MG63 (cell line): Measurements from ENCODE around the gene NRIP3. TPM values are rescaled to one million over a fixed set of nuclear protein-coding genes. Genes with fewer than 3 reads are reported as not detected.
"Not testable (repeated sequence)": the region's sequence is repeated elsewhere in the genome, so short reads cannot be mapped to it uniquely, and the experiment has no call there.

Experiments
- DNase-seq: peaks from one replicate; pipeline ENCODE4 v3.0.0-alpha.2; 2020
- H3K27me3 ChIP-seq: fragments of 250-450 bp; sonication (Bioruptor Pico); 2 replicates; pipeline ENCODE4 v1.5.1; 2020; ENCODE audit warnings: mild to moderate bottlenecking, moderate library complexity
- H3K36me3 ChIP-seq: fragments of 250-450 bp; sonication (Bioruptor Pico); 2 replicates; pipeline ENCODE4 v1.5.1; 2020; ENCODE audit warnings: mild to moderate bottlenecking, moderate library complexity
- H3K4me3 ChIP-seq: fragments of 250-450 bp; sonication (Bioruptor Pico); 2 replicates; pipeline ENCODE4 v1.5.1; 2020; ENCODE audit warnings: mild to moderate bottlenecking, moderate library complexity
- H3K9me3 ChIP-seq: fragments of 250-450 bp; sonication (Bioruptor Pico); 2 replicates; pipeline ENCODE4 v1.5.1; 2020; ENCODE audit warnings: mild to moderate bottlenecking, moderate library complexity
- total RNA-seq: library from RNA; depleted of rRNA; stranded (reverse); fragments of >200 nt; shearing (Covaris generic); gene quantifications from 2 replicates; pipeline ENCODE4 v1.2.3, GENCODE V29; 2014; ENCODE audit warnings: low replicate concordance

The NRIP3 gene
- total RNA-seq, 1 experiment from 2014 or later = 12.7 TPM

DNA sequence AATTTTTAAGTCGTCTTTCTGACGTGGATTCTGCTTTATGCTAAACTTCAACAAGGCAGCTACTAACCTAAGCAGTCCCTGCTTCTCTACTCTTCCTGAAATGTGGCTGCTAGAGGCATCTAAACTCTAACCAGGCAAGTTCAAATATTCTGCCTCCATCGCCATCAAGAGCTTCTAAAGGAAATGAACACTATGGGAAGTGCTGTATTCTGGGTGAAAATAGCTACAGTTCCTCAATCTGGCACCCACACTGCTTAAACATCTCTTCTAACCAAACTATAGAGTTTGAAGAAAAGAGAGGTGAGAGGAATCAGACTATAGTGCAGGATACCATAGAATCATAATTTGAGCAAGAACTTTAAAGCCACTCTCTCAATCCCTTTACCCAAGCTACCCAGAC, 6.3 kb downstream of the NRIP3 start:
- H3K36me3 ChIP-seq = no peaks in the 10 kb centered on the region
- no peaks in the 10 kb centered on the region for H3K9me3 ChIP-seq
- H3K4me3 ChIP-seq = no peak overlapping the region
- DNase-seq = no peak
- H3K27me3 ChIP-seq = peaks cover 2% of the 10 kb centered on the region; the same call in 1 of the 2 replicates

DNA sequence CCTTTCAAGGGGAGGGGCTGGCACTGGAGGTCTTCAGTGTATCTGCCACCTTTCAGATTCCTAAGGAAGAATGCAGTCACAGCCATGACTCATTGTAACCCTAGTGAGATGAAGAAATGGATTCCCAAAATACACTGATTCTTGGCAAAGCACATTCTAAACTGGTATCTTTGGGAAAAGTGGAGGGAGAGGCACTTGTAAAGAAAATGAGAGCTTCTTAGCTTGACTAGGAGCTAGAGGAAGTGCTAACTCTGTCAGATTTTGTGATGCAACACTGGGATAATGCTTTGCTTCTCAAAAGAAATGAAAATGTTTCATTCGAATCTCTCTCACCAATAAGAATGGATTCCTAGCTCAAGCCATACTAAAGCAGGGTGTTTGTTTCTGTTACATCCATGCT, 14.3 kb downstream of the NRIP3 start:
- Histone ChIP-seq H3K4me3 (no peak overlapping the region), H3K27me3 (no peaks in the 10 kb centered on the region), H3K9me3 (no peaks in the 10 kb centered on the region), H3K36me3 (no peaks in the 10 kb centered on the region)
- DNase-seq = no peak

DNA sequence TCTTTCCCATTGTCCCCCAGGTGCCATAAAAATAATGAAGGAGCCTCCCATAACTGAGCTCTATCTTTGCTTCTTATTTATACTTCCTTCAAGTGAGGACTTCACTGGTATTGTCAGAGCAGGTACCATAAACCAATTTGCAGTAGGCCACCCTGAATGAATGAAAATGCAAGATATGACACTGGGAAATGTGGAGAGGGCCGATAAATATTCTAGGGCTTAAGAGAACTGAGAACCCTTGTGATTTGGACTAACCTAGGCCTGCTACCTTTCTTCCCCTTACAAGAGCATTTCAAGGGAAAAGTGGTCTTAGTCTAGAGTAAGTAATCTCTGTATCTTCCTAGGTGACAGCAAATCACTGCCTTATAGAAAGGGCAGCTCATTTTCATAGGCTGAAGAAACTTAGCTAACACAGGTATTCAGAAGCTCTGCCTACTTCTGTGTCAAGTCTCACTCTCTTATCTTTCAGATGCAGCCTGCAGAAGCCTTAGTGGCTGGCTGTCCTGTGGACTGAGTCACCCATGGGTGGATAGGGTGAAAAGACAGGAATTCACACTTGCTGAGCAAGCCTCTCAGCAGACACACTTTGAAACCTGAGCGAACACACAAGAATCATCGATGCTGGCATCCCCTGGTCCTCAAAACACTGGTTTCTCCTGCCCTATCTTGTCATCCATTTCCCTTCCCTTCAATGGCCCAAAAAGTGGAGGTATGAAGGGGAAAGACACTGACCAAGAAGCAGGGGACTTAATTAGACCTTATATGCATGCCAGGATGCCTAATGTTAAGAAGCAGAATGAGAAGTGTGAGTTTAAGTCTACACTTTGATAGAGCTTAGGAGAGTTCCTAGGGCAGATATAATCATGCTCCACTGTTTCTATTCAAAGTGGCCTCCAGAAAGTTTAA, 15.2 kb downstream of the NRIP3 start:
- Histone ChIP-seq H3K9me3 (no peaks in the 10 kb centered on the region), H3K36me3 (no peaks in the 10 kb centered on the region), H3K27me3 (no peaks in the 10 kb centered on the region), H3K4me3 (no peak overlapping the region)
- no peak for DNase-seq

DNA sequence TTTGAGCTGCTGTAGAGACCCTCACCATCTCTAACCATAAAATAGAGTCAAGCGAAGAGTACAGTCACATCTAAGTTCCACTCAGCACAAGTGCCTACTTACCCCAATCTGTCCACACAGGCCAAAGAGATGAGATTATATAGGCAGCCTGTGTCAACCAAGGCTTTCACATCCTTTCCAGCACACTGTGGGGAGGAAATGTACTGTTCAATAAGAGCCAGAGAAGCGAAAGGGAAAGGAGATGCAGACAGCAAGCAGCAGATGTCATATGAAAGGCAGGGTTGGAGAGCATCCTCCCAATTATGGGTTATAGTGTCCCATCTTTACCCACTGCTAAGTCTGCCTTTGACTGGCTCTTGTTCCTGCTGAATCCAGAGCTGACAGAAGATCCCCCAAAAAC, 16.4 kb downstream of the NRIP3 start:
- H3K27me3 ChIP-seq = no peaks in the 10 kb centered on the region
- H3K36me3 ChIP-seq = no peaks in the 10 kb centered on the region
- no peaks in the 10 kb centered on the region for H3K9me3 ChIP-seq
- H3K4me3 ChIP-seq = no peak overlapping the region
- DNase-seq = no peak

DNA sequence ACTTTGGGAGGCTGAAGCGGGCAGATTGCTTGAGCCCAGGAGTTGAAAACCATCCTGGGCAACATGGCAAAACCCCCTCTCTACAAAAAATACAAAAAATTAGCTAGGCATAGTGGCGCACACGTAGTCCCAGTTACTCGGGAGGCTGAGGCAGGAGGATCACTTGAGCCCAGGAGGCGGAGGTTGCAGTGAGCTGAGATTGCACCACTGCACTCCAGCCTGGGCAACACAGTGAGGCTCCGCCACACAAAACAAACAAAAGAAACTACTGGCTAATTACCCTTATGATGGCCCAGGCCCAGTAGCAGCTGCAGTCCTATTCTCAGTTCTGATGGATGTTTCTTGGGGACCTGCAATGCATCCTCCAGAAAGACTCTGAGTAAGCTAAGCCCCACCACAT, 17.0 kb downstream of the NRIP3 start:
- not testable (repeated sequence) for H3K9me3 ChIP-seq, H3K4me3 ChIP-seq, H3K36me3 ChIP-seq, DNase-seq, H3K27me3 ChIP-seq

DNA sequence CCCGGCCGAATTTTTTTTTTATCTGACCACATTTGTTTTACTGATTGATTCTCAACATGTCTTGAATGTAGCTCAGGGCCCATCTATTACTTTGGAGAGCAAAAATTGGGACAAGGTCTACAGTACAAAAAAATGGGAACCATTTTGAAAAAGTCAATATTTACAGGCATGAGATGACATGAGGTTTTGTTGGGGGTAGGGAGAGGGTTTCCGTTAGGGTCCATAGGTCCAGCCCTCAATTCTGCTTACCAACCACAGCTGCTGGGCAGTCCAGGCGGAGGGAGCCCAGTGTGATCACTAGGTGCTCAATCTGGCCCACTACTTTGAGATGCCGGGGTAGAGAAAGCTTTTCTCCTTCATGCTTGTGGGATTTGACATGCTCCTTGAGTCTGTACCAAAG, 18.3 kb downstream of the NRIP3 start:
- H3K27me3 ChIP-seq = no peaks in the 10 kb centered on the region
- H3K4me3 ChIP-seq = no peak overlapping the region
- no peaks in the 10 kb centered on the region for H3K9me3 ChIP-seq
- no peaks in the 10 kb centered on the region for H3K36me3 ChIP-seq
- DNase-seq = no peak

DNA sequence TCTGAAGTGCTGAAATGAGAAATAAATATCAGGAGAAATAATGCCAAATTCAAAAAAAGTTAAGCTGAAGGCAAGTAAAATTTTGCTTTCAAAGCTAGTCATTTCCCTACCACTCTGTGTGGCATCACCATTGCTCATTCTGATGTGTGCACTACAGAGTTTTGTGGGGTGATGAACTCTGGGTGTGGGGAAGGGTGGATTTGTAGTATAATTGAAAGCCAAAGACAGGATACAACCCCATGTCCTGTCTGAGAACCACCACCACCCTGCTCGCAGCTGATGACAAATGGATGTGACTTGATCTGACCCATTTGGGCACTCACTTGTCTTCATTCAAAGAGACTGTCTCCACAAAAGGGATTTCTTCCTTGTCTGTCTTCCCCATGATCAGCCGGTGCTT, 20.2 kb downstream of the NRIP3 start:
- no peak overlapping the region for H3K4me3 ChIP-seq
- no peak for DNase-seq
- no peaks in the 10 kb centered on the region for H3K27me3 ChIP-seq
- no peaks in the 10 kb centered on the region for H3K9me3 ChIP-seq
- H3K36me3 ChIP-seq = no peaks in the 10 kb centered on the region

DNA sequence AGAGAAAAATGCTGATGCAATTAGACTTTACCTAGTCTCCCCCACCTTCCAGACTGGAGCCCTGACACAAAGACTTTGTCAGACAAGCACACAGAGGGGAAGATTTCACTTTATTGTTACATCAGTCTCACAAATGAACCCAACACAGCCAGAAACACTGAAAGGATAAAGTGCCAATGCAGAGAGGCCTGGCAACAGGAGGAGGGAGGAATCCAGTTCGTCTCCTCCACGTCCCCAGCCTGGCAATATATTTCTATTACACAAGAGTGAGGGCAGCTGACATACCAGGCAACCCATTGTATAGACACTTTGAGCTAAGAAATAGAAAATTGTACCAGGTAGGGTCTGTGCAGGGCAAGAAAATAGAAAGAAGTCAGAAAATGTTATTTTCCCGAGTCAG, 23.3 kb downstream of the NRIP3 start:
- no peaks in the 10 kb centered on the region for H3K36me3 ChIP-seq

DNA sequence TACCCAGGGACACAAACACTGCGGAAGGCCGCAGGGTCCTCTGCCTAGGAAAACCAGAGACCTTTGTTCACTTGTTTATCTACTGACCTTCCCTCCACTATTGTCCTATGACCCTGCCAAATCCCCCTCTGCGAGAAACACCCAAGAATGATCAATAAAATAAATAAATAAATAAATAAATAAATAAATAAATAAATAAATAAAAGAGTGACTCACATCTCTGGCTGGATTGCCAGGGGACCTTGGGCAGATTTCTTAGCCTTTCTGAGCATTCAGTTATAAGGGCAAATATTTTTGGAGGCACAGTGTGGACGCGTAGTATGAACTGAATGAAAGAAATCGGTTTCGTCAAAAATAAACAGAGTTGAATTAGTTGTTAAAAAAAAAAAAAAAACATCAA, 24.4 kb downstream of the NRIP3 start:
- not testable (repeated sequence) for H3K9me3 ChIP-seq, H3K27me3 ChIP-seq, H3K4me3 ChIP-seq, H3K36me3 ChIP-seq, DNase-seq

More for the DNA sequence above, 23.3 kb downstream of the NRIP3 start:
- Histone ChIP-seq H3K27me3 (no peaks in the 10 kb centered on the region), H3K9me3 (no peaks in the 10 kb centered on the region), H3K4me3 (no peak overlapping the region)
- DNase-seq = no peak

DNA sequence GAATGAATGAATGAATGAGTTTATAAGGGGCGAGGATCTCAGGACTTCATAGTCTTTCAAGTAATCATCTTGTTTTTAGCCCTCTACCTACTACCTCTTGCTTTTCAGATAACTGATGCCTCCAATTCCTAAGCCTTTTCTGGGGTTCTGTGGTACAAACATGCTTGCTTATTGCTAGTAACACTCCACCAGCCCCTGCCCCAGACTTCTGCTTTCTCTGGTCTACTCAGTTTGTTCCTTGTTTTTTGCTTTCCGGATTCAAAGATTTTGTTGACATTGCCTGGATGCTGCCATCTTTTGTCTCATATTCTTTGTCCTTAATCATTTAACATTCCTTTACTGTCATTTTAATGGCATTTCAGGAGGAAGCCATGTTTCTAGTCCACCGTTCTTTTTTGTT, 30.7 kb downstream of the NRIP3 start:
- no peaks in the 10 kb centered on the region for H3K36me3 ChIP-seq
- H3K4me3 ChIP-seq = no peak overlapping the region
- DNase-seq = no peak
- no peaks in the 10 kb centered on the region for H3K9me3 ChIP-seq
- H3K27me3 ChIP-seq = no peaks in the 10 kb centered on the region

DNA sequence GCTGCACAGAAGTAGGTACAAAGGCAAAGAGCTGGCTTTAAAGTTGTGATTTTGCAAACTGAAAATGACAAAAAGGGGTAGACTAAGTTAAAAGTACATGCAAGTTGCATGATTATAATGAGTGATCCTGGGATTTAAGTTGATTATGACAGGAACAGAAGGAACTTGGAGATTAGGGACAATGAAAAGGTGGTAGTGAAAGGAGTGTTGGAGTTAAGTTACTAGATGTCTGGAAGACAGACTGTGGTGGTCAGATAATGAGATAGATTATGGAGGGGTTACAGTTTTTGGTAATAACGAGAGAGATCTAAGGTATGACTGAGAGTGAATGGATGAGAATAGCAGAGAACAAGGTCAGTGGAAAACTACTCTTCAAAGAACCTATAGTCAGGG, 31.9 kb downstream of the NRIP3 start:
- no peaks in the 10 kb centered on the region for H3K36me3 ChIP-seq
- no peak overlapping the region for H3K4me3 ChIP-seq
- no peaks in the 10 kb centered on the region for H3K27me3 ChIP-seq
- H3K9me3 ChIP-seq = no peaks in the 10 kb centered on the region
- no peak for DNase-seq

DNA sequence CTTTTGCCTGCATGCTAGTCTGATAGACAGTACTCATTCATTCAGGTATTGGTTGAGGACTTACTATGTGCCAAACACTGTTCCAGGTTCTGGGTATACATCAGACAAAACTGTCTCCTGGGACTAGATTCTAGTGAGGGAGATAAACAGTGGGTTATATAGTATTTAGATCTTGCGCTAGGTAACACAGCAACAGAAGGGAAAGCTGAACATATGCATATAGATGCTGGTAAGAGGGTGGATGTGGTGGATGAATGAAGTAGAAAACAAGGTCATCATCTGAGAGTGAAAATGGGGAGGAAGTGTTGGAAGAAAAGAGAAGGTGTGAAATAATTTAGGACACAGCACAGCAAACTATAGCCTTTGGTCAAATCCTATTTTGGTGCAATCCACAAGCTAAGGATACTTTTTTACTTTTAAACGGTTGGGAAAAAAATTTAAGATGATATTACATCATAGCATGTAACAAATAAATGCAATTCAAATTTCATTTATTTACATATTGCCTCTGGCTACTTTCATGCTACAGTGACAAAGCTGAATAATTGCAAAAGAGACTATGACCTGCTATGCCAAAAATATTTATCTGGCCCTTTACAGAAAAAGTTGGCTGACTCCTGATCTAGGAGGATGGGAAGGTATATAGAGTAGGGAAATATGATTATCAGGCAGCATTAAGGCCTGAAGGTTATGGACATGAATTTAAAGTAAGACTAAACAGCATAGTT, 32.4 kb downstream of the NRIP3 start:
- no peaks in the 10 kb centered on the region for H3K9me3 ChIP-seq
- H3K36me3 ChIP-seq = no peaks in the 10 kb centered on the region

DNA sequence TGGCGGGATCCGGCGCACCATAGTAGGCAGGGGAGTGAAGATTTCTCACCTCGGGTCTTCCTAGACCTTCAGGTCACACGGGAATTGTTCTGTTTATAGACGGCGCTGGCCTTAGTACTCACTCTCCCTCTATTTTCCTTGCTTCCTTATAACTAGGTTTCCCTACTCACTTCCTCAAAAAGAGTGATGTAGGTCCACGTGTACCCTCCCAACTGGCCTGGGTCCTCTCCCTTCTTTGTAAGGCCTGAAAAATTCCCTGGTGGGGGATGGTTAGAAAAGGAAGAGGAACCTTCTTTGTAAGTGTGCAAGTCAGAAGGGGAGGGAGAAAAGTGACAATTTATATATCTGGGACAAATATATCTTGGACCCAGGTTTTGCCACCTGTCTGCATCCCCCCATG, 36.6 kb downstream of the NRIP3 start:
- Histone ChIP-seq H3K9me3 (no peaks in the 10 kb centered on the region), H3K4me3 (no peak overlapping the region), H3K27me3 (no peaks in the 10 kb centered on the region), H3K36me3 (peaks cover 2% of the 10 kb centered on the region)
- DNase-seq = no peak

More for the DNA sequence above, 32.4 kb downstream of the NRIP3 start:
- Histone ChIP-seq H3K27me3 (no peaks in the 10 kb centered on the region), H3K4me3 (no peak overlapping the region)
- DNase-seq = no peak

DNA sequence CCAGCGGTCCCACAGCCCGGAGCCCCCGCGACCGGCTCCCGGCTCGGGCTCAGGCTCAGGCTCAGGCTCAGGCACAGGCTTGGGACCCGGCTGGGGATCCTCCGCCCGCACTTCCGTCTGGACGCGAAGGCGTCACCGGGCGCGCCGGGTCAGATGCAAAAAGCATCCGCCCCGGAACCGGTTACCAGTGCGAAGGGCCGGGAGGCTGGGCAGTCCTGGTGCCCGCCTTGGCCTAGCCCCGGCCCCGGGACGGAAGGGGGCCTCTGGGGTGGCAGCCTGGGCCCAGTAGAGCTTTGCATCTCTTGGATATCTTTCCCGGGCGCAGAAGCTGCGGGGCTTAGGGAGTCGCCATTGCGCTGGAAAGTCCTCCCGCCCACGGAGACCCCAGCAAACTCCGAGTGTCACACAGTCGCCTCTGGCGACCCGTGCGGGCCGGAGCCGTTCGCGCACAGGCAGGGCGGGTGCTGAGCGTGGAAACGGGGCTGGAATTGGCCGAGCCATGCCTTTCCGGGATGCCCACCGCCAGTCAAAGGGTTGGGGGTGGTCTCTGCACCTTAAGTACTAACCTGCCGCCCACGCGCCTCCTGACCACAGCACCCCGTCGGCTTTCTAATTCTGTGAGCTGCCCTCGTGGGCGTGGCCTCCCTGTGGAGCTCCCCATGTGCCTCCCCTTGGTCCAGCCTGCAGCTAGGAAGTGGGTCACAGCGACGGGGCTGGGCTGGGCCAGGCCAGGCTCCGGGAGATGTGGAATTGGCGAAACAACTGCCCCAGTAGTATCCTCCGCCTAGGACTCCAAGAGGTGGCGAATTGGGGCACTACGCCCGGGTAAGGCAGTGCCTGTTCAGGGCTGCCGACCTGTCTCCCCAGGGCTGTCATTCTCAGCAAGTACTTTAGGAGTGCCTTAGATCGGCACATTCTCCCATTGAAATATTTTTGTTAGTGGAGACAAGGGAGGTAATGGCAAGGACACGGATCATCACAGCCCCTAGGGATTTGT, 39.2 kb downstream of the NRIP3 start, which contains the start of gene TMEM9B:
Gene TMEM9B (minus strand): TSS at position 119 of the 997 bp plus-strand sequence. CDS start 129 bp downstream, outside the sequence.
- peaks cover 10% of the 10 kb centered on the region for H3K36me3 ChIP-seq
- no peaks in the 10 kb centered on the region for H3K27me3 ChIP-seq
- peak within 1 kb of the TSS; percentile 93 for H3K4me3 ChIP-seq
- DNase-seq = peak; percentile 96
- no peaks in the 10 kb centered on the region for H3K9me3 ChIP-seq

DNA sequence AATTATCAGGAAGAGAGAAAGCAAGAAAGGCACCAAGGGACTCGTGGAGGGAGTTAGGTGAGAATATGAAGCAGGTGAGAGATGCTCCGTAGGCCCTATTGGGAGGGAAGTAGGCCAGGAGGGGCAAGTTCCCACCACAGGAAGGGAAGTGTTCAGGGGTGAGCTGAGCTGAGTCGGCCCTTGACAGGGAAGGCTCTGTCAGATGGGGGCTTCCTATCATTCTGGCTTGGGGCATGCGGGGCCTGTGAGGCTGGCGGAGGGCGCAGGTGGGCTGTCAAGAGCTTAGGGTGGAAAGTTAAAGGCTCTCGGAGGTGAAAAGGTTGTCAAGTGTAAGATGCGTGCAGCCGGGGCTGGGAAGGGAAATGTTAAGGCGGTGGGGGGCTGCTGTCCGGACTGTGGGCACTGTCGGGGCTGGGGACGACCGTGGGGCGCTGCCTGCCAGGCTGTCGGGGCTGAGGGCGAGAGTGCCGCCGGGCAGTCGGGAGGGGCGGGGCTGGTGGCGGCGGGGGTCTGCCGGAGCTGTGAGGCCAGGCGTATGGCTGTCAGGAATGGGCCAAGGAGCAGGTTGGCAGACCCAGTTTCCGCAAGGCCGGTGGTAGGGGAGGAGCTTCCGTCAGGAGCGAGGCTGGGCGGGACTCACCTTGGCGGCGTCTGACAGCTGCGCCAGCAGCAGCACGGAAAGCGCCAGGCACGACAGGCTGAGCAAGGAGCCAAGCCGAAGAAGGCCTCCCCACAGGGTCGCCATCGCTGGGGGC, 40.1 kb downstream of the NRIP3 start:
- Histone ChIP-seq H3K27me3 (no peaks in the 10 kb centered on the region), H3K36me3 (peaks cover 10% of the 10 kb centered on the region)
- DNase-seq = peak; percentile 81

DNA sequence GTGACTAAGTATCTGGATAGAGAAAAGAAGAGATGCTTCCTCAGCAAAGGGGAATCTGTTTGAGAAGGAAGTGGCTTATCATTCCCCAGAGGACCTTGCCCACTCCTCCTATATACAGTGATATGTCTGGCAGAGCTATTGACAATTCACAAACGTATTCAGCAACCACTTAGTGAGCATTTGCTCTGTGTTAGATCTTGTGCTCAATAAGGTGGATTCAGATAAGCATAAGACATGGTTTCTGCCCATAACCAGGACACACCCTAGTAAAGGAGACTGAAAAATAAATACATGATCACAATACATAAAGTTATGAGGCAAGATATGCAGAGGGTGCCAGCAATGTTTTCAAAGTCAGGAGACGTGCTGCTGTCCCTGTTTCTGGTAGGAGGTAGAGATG, 41.0 kb downstream of the NRIP3 start:
- Histone ChIP-seq H3K36me3 (peaks cover 10% of the 10 kb centered on the region), H3K27me3 (no peaks in the 10 kb centered on the region), H3K4me3 (peak overlapping the region; percentile 93), H3K9me3 (no peaks in the 10 kb centered on the region)
- DNase-seq = no peak

More for the DNA sequence above, 40.1 kb downstream of the NRIP3 start:
- H3K9me3 ChIP-seq = no peaks in the 10 kb centered on the region
- peak overlapping the region; percentile 93 for H3K4me3 ChIP-seq
